HG02571 (cell line): Measurements from ENCODE around the gene NRG3.

Experiments
- ATAC-seq: cut with Tn5 transposase; IDR thresholded peaks from one replicate; pipeline ENCODE4 v1.9.1; 2021; ENCODE audit warnings: mild to moderate bottlenecking, moderate library complexity; ENCODE audit not compliant: unreplicated experiment

The NRG3 gene

DNA sequence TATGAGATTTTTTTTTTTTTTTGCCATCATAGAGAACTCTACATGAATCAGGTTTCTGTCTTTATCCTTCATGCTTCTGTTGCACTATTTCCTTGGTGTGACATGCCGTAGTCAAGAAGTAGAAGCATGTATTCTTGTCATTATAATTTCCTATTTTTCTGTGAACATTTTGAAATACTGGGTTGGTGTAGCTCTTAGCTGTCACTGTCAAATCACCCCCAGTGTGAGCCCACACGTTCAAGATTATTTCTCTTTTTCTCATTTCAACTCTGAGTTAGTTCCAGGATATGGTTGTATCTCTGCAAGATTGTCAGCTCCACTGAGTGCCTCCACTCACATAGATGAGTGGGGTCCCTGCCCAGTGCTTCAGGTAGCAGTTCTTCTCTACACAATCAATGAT lies 209.5 kb downstream of the NRG3 start:
- ATAC-seq: no peak

DNA sequence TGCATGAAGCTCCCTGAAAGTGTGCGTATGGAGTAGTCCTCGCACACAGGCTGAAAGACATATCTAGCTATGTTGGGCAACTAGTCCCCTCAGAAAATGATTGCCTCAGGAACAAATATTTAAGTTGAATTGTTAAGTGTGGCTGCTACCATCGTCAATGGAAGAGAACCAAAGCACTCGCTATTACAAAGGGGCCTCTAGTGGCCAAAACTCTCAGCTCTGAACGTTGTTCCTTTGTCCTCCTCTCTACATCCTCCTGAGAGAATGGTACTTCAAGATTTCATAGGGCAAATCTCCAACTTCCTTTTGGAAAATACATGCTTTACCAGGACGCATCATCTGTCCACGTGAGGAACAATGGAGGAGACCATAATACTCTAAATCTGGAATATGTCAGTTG lies 209.9 kb downstream of the NRG3 start:
- ATAC-seq: no peak

DNA sequence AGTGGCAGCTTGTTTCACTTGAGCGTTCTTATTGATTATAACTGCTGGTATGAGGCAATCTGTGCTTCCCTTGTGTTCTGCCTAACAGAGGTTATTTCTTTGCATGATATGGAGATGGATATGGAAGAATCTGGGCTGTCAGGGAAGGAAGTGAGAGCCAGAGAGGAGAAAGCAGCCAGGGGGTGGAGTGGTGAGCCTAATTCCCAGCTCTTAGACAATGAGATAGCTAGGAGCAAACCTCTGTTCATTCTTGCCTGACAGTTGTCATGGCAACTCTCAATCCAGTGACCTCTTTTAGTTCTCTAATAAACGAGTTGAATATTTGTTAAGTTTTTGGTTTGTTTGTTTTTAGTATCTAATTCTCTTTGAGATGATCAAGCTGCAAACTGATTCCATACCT lies 214.3 kb downstream of the NRG3 start:
- no peak for ATAC-seq

DNA sequence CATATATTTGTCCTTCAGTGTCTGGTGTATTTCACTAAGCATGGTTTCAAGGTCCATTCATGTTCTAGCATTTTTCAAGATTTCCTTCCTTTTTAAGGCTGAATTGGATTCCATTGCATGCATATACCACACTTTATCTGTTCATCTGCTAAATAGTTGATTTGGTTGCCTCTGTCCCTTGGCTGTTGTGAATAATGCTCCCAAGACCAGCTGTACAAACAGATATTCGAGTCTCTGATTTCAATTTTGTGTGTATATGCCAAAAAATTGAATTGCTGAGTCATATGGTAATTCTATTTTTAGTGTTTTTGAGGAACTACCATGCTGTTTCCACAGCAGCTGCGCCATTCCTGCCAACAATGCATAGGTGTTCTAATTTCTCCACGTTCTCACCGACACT lies 216.4 kb downstream of the NRG3 start:
- no peak for ATAC-seq

DNA sequence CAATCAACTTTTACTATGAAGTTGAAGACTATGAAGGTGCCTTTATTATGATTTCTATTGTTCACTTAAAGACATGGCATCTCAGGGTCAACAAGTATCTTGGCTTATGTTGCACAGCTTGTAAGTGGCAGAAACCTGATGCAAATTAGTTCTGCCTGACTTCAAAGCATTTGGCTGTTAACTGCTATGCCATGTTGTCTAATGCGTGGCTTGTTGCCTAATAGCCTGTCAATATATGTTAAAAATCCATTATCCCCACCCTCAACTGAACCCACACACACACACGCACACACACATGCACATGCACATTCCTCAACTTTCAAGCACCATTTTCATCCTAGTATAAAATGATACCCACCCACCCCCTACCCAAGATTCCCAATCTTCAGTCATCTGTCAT lies 217.1 kb downstream of the NRG3 start:
- no peak for ATAC-seq

DNA sequence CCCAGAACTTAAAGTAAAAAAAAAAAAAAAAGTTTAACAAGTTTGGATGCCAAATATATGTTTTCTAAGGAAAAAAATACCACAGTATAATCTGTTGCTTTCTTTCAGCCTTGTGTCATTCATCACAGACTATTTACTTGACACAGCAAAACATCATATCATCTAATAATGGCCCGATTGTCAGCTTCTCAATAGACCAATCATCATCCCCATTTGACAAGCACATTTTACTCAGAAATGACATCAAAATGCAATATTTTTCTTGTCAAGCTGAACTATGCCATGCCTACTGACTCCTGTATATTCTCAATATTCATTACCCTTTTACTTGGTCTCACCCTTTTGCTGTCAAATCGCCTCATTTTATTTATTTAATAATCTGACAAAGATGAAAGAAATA lies 249.7 kb downstream of the NRG3 start:
- no peak for ATAC-seq

DNA sequence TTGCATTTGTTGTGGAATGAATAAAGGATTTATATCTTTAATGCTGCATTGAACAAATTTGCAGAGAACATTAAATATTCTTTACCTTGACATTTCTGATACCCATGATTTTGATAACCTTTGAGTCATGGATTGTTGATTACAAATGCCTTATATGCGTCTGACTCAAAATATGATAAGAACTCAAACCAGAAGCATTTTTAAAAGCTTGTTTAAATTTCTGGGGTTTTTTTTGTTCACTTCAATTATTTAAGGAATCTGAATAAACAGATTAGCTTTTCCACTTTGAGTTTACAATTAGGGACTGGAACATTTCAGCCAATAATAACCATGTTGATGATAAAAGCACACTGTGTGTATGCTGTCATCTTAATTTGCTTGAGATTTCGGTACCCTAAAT lies 253.5 kb downstream of the NRG3 start:
- no peak for ATAC-seq

DNA sequence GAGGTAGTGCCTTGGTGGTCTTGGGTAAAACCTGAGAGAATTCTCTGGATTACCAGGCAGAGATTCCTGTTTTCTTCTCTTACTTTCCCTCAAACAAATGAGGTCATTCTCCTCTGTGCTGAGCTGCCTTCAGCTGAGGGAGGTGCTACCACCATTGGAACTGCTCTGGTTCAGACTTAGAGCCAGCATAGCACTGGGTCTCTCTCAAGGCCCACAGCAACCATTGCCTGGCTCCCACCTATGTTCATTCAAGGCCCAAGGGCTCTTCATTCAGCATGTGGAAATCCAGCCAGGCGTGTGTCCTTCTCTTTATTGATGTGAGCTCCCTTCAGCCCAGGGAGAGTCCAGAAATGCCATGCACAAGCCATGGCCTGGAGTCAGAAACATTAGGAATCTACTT lies 261.1 kb downstream of the NRG3 start:
- no peak for ATAC-seq

DNA sequence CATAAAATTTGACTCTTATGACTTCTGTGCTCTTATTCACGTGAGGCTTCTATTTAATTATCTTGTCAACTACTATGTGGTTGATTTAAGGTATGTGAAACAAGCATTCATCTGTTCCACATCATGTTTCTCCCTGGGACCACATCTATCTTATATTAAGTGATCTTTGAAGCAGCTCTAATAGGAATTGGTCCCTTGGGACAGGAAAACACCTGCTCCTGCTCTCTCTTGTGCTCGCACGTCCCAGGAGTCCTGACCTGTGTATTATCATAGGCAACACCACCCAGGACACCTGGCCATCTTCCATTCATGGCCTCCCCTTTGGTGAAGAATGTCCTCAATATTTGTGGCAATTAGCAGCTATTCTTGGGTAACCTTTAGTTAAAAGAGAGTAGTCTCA lies 269.2 kb downstream of the NRG3 start:
- ATAC-seq: no peak

DNA sequence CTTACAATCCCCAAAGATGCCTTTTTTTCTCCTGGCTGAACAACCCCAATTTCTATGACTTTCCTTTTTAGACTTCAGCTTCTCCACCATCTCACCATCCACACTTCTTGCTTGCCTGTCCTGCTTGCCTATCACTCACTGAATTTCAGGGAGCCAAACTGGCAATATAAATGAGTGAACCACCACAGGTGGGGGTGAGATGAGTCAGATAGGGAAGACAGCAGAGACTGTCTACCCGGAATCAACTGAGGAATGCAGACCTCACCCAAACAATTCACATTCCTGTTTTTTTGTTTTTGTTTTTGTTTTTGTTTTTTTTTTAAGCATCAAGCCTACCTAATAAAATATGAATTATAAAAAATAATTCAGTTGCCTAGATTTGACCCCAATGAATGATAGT lies 273.8 kb downstream of the NRG3 start:
- no peak for ATAC-seq

DNA sequence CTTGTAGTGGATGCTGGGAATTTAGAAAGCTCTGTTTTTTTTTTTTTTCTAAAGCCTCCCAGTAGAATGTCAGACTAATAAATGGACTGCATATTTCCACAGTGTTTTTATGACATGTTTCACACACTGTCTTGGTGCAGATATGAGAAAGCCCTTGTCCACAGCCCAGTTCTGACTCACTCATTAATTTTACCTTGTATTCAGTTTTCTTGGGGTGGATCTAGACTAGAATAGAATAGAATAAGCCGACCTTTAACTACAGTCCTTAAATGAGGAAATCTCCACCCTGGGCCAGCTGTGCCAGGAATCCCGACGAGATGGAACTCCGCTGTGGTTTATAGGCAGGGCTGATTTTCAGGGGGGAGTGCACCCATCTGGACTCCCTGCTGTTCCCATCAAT lies 274.7 kb downstream of the NRG3 start:
- ATAC-seq: no peak

DNA sequence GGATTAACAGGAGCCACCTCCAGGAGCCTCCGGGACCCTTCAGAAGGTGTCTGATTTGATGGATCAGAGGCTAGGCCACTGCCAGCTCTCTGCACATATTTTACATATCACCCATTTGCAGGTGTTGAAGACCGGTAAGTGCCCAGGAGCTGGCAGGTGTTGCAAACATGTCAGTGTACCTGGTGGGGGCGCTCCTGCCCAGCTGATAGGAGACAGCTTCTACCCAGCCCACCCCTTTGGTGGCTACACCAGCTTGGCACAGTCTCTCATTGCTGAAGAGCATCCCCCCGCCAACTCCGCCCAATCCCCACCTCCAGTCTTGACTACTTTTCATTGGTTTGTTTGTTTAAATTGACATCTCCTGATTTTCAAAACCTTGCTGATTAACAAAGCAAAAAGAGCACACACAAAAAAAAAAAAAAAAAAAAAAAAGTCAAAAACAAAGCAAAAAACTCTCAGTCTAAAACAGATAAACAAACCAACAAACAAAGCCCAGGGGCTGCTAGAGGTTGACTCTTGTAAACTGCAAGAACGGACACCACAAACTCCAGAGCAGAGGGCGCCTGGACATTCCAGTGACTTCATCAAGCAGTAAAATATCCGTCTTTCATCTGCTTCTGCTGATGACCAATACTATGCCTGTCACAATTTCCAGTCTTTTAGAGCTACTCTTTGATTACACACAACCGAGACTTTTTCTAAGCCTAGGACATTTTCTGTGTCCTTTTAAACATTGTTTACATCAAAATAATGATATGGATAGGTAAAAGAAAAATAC lies 275.3 kb downstream of the NRG3 start:
- no peak for ATAC-seq

DNA sequence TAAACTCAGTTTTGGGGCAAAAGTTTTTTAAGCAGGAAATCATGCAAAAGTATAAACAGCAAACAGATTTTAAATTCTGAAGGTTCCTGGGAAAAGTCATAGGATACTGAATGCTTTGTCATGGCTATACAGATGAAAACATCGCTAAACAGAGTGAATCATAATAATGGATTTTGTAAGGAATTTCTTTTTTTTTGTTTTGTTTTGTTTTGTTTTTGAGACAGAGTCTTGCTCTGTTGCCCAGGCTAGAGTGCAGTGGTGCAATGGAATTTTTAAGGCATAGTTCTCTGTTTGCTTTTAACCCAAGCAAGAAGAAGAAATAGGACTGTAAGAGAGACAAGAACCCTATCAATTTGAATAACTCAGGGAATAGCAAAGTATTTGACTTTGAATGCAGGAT lies 285.3 kb downstream of the NRG3 start:
- ATAC-seq: no peak

DNA sequence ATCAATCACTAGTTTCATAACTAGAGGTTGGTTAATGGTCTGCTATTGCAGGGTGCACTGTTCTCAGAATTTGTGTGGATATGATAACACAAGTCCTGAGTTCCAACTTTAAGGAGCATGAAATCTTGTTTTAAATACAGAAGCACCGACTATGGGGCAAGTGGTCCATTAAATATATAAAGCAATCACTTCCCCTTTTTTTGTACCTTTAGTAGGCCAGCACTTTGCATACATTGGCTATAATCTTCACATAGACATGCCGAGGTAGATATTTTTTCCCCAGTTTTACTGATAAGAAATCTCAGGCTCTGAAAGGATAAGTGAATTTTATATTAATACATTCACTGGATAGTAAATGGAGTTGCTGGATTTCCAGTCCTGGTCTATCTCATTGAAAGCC lies 286.3 kb downstream of the NRG3 start:
- ATAC-seq: no peak

DNA sequence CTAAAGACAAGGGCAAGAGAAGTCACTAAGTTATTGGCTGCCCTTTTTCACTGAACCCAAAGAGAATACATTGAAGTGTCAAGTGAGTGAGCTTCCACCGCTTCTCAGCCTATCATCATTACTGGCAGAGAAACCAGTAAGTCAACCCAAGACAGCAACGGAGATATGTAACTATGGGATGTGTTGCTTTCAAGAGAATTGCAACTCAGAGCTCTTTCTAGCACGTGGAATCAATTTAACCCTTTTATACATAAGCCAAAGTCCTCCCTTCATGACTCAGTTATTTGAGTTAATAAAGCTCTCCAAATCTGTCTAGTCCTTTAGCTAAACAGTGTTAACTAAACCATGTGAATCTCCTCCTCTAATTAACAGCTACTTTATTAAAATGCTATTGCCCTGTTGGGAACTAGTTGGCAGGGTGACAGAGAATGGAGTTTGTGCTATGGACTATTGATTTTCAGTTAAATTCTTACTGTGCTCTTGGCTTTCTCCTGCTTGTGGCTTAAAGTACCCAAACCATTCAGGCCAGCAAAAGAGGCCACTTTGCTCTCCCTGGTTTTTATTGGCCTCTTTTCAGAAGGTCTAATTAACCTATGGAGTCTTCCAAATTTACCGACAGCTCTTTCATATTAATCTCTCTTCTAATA lies 287.7 kb downstream of the NRG3 start:
- ATAC-seq: no peak

DNA sequence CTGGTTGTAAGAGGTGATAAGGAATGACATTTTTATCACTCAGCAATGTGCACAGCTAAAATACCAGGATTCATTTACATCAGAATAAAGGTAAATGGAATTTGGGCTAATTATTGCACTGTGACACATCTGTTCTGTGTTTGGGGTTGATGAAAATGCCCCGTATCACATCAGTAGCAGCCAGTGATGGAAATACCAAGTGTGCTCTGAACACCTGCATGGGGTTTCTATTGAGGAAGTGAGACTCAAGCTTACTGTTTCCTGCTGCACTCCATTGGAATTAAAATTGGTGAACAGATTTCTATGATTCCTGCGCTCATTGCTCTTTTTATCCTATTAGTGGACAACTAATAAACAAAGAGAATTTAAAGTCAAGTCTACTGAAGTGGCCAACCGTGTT lies 296.9 kb downstream of the NRG3 start:
- no peak for ATAC-seq

DNA sequence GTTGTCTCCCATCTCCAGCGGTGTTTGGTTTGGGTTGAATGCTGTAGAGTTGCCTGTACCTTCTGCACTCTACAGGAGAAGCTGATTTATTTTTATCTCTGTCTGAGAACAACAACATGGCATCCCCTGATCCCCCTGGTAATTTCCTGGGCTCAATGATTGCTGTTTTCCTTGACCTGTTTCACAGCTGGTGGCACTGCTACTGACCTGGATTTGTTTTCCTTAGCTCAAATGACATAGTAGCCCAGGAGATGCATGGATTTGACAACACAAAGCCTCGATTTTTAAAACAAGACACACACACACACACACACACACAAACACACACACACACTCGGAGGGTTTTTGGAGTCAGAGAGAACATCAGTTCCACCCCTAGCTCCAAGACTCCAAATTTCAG lies 301.6 kb downstream of the NRG3 start:
- no peak for ATAC-seq

DNA sequence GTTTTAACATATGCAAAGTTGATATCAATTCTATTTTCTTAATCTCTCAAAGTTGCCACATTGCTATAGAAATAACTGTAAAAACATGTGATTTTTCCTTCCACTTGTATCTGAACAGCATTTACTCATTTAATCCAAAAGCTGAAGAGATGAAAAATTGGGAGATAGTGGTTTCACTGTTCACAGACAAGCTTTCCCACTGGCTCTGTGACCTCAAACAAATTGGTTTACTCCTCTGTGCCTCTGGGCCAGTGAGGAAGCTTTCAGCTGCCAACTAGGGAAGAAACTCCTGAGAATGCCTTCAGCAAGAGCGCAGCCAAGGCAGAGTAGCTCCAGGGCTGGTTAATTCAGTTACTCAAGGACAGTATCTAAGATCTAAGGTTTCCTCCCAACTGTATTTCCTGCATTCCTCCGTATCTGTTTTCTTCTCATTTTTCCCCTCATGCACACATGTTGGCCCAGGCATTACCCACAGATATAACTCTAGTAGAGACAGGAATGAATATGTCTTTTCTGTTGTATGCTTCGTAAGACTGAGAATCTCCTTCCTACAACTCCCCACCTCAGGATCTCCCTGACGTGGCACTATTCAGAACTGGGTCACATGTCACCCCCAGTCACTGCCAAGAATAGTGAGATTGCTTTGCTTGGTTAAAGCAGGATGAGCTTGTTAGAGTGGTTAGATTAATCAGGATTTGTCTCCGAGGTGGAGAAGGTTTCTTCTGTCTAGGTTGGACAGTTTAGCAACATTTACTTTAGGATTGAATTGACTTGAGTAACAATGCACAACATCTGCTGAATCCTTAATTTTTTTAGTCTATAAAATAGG lies 315.7 kb downstream of the NRG3 start:
- no peak for ATAC-seq

DNA sequence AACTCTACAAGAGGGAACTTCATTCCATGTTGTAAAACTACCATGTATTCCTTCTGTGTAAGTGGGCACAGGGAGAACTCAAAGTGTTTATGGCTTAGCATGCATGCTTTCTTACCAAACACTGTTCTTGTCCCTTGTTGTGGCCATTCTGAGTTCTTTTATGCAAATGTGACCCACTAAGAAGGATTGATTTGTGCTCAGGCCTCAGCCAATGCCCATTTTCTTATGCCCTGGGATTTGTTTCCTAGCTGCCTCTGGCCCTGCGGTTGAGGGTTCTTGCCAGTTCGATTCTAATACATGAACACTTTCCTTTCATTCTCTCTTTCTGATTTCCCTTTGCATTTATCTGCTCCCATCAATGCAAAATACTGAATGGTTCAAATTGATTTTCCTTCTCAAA lies 316.7 kb downstream of the NRG3 start:
- no peak for ATAC-seq

DNA sequence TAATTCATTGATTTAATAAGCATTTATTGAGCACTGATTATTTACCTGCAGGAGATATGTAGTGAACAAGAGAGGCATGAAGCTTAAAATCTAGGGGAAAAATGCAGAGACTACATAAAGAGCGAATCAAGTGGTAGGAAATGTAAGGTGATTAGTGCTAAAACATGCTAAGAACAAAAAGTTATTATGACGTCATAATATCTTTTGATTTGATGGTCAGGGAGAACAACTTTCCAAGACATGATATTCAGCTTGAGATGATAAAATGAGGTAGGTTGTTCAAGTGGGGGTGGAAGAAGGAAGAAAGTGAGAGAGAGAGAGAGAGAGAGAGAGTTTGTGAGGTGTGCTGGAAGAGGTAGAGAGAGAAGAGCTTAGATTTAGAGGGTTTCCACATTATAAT lies 317.7 kb downstream of the NRG3 start:
- no peak for ATAC-seq

DNA sequence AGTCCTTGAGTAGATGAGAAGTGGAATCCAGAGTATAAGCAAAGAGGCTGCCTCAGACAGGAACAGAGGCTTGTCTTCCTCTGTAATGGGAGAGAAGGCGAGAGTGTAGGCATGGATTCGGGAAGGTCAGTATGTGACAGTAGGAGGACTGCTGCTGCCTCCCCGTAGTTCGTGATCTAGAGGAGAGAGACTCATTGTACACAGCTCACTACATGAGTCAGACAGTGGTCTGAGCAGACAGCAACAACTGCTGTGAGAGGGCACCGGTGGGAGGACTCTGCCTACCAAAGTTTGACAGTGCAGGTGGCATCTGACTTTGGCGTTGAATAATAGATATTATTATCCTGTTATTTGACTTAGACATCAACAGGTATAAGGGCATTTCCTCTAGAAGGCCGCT lies 319.4 kb downstream of the NRG3 start:
- ATAC-seq: no peak

DNA sequence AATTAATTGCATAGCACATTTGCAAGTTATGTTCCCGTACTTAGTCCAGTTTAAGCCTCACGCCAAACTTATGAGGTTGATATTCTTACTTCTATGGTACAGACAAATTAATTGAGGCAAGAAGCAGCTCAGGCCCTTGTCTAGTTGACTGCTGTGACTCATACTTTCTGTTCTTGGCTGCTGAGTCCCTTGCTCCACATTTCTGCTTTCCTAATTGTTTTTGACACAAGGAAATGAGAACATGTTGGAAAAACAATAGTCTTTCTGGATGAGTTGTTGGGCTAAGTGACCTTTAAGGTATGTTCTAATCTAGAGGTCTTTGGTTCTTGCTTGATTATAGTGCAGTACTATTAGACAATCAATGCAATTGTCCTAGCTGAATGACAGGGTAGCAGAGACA lies 331.8 kb downstream of the NRG3 start:
- ATAC-seq: no peak
